ENCODE data around the gene SPATC1L. TPM values are rescaled to one million over a fixed set of nuclear protein-coding genes. Genes with fewer than 3 reads are reported as not detected.

Gene SPATC1L
- total RNA-seq, 1 experiment from 2014 or later, result 36.0 TPM

GRCh38 chr21:46189213-46189958 lies 5.1 kb upstream of the SPATC1L start:
- no peak overlapping the region for H2AK5ac ChIP-seq (ENCODE audit: insufficient read length, low read length)
- H3K9me3 ChIP-seq (ENCODE audit: control insufficient read depth, low read depth, low read length), result no peaks in the 10 kb centered on the region
- Mint-ChIP-seq H3K4me3 (no peak overlapping the region), H3K27me3 (ENCODE audit: low read depth) (no peaks in the 10 kb centered on the region), H3K36me3 (ENCODE audit: insufficient read depth in 1 of 3, low read depth in 3 of 3) (peaks cover 23 to 35% (median 31%) of the 10 kb centered on the region in 3 experiments; a peak in 6 of 7 replicates), H3K27ac (peak overlapping the region in 1 of 3 experiments; percentile 83; a peak in 1 of 7 replicates), H3K4me1 (peaks cover 20 to 29% of the 10 kb centered on the region in 2 experiments), H3K9me3 (no peaks in the 10 kb centered on the region)
- no peak overlapping the region for H3K27ac ChIP-seq (ENCODE audit: insufficient read length, low read depth, low read length)
- no peaks in the 10 kb centered on the region for H3K27me3 ChIP-seq (ENCODE audit: insufficient read depth, low read length)
- no peaks in the 10 kb centered on the region for H3K79me1 ChIP-seq (ENCODE audit: insufficient read depth, low read depth, low read length, poor library complexity, severe bottlenecking)
- H3K14ac ChIP-seq (ENCODE audit: insufficient read depth, low read length), result no peak overlapping the region
- no peak overlapping the region for H3K56ac ChIP-seq (ENCODE audit: insufficient read length, low read depth, low read length)
- H3K4me1 ChIP-seq (ENCODE audit: insufficient read depth, low read length), result peaks cover 4% of the 10 kb centered on the region; the same call in 1 of the 2 replicates
- no peak overlapping the region for H2AFZ ChIP-seq (ENCODE audit: low read length)
- TF ChIP-seq CTCF (conservative IDR thresholded peaks at IDR 0.05), result no peak
- H4K20me1 ChIP-seq (ENCODE audit: control insufficient read depth, insufficient read depth, insufficient read length), result no peaks in the 10 kb centered on the region
- no CpG with 5 or more reads among the region's 9 CpGs for WGBS (ENCODE audit: extremely low coverage, insufficient read length, low lambda C conversion rate)
- H3K23me2 ChIP-seq (ENCODE audit: insufficient read length, low read depth, low read length, poor library complexity, severe bottlenecking), result peaks cover 3% of the 10 kb centered on the region
- no peak overlapping the region for H2BK12ac ChIP-seq (ENCODE audit: insufficient read length, low read depth, low read length)
- peak; percentile 26 for DNase-seq
- no peak overlapping the region for H4K91ac ChIP-seq (ENCODE audit: insufficient read length, low read depth, low read length)
- H3K79me2 ChIP-seq (ENCODE audit: insufficient read depth, low read length), result no peaks in the 10 kb centered on the region
- no peak overlapping the region for H3K4ac ChIP-seq (ENCODE audit: low read depth, low read length)
- H2BK15ac ChIP-seq (ENCODE audit: low read depth, low read length), result no peak overlapping the region
- no peak overlapping the region for H3K9ac ChIP-seq (ENCODE audit: extremely low read depth, insufficient read length, low read length)
- no peak overlapping the region for H3K4me2 ChIP-seq (ENCODE audit: insufficient read depth, insufficient read length, low read length)
- no peak overlapping the region for H3K23ac ChIP-seq (ENCODE audit: insufficient read length, low read depth, low read length)
- no peak overlapping the region for H2BK5ac ChIP-seq (ENCODE audit: insufficient read length, low read length)
- H3T11ph ChIP-seq (ENCODE audit: low read length), result no peak overlapping the region
- H3K18ac ChIP-seq (ENCODE audit: insufficient read length, low read depth, low read length), result no peak overlapping the region
- no peak overlapping the region for H2BK120ac ChIP-seq (ENCODE audit: low read depth, low read length, poor library complexity, severe bottlenecking)
- H4K8ac ChIP-seq (replicated peaks; ENCODE audit: insufficient read length, low read depth, low read length), result no peak overlapping the region
- no peak overlapping the region for H4K5ac ChIP-seq (ENCODE audit: insufficient read length, low read depth, low read length)
- H2BK20ac ChIP-seq (ENCODE audit: low read depth, low read length, poor library complexity, severe bottlenecking), result no peak overlapping the region

All from H9 (cell line).